ENCODE data around the gene KIFC3.

GRCh38 chr16:57798267-57798810, 4.0 kb downstream of the KIFC3 start:
- TF ChIP-seq CTCF (conservative IDR thresholded peaks at IDR 0.05) = no peak
- TF ChIP-seq ZFX (IDR thresholded peaks at IDR 0.05) = no peak

Data from C4-2B (cell line).